A549 (cell line): ENCODE measurements around the gene MAPKAPK2. TPM values are rescaled to one million over a fixed set of nuclear protein-coding genes. Genes with fewer than 3 reads are reported as not detected.

ENCODE experiments used
- ATAC-seq, 2 experiments: fragments of 200-7000 bp in 1 of 2; fragments of >200 bp in 1 of 2; cut with Nextera tagmentation in 1 of 2; cut with Tn5 transposase in 1 of 2; 3 replicates each; pipeline versions ENCODE4 v1.8.0 to v1.9.1; 2018 to 2020; ENCODE audit warnings: mild to moderate bottlenecking in 1 of 2, moderate library complexity in 1 of 2
- CTCF ChIA-PET: fragments of 300-600 bp; sonication (Branson Sonifier 250); formaldehyde crosslinking; extraction: SDS; loops from one replicate; lab custom pipeline; 2021; ENCODE audit warnings: antibody characterized with exemption, inconsistent platforms; lab: Yijun Ruan, JAX
- POLR2A ChIA-PET: fragments of 350-600 bp; formaldehyde crosslinking; extraction: SDS; loops from one replicate; lab custom pipeline; 2021; ENCODE audit warnings: antibody characterized with exemption, inconsistent platforms; lab: Yijun Ruan, JAX
- DNase-seq, 2 experiments: peaks; one replicate each; pipeline versions ENCODE4 v3.0.0 to v3.0.0-alpha.2; 2011 to 2016; ENCODE audit warnings: low read depth in 1 of 2, low spot score in 1 of 2
- FAIRE-seq: peaks from 2 replicates; lab custom pipeline; 2011; peaks lifted over from hg19 to GRCh38; lab: Jason Lieb, UNC
- H3K27ac ChIP-seq, 2 experiments: fragments of >200 bp; sonication (Bioruptor Twin); formaldehyde crosslinking; 3 replicates each; pipeline ENCODE4 v1.5.1; 2016 to 2017
- H3K4me1 ChIP-seq: fragments of >200 bp; sonication (Bioruptor Twin); formaldehyde crosslinking; 3 replicates; pipeline ENCODE4 v1.6.1; 2016
- H3K4me2 ChIP-seq: fragments of >200 bp; sonication (Bioruptor Twin); formaldehyde crosslinking; 3 replicates; pipeline ENCODE4 v1.6.1; 2016
- H3K4me3 ChIP-seq: fragments of >200 bp; sonication (Bioruptor Twin); formaldehyde crosslinking; 3 replicates; pipeline ENCODE4 v1.5.1; 2016
- H3K9me3 ChIP-seq: fragments of >200 bp; sonication (Bioruptor Twin); formaldehyde crosslinking; 3 replicates; pipeline ENCODE4 v1.6.1; 2016
- BCL3 ChIP-seq: fragments of >200 bp; sonication (Bioruptor Twin); formaldehyde crosslinking; IDR thresholded peaks from 3 replicates; pipeline ENCODE4 v1.6.1; 2016
- CTCF ChIP-seq: fragments of >200 bp; sonication (Bioruptor Twin); formaldehyde crosslinking; IDR thresholded peaks from 3 replicates; pipeline ENCODE4 v1.5.1; 2016
- ESRRA ChIP-seq: fragments of 150-350 bp; IDR thresholded peaks from 2 replicates; pipeline ENCODE4 v1.6.1; 2014; ENCODE audit warnings: mild to moderate bottlenecking, low read length, borderline replicate concordance
- FOSL2 ChIP-seq, 2 experiments: fragments of 450-650 bp in 1 of 2; fragments of >200 bp in 1 of 2; sonication (Bioruptor Twin) in 1 of 2; formaldehyde crosslinking; IDR thresholded peaks; 2 replicates each; pipeline versions ENCODE4 v1.5.0 to v1.6.1; 2016 to 2020; ENCODE audit warnings: mild to moderate bottlenecking in 1 of 2, moderate library complexity in 1 of 2
- HDAC2 ChIP-seq: fragments of 200-600 bp; sonication (generic); IDR thresholded peaks from 2 replicates; pipeline ENCODE4 v1.6.1; 2016
- HMGXB4 ChIP-seq: fragments of 250-450 bp; sonication (Bioruptor Pico); IDR thresholded peaks from 2 replicates; pipeline ENCODE4 v1.5.0; 2021; ENCODE audit warnings: mild to moderate bottlenecking, moderate library complexity, borderline replicate concordance
- JUNB ChIP-seq: fragments of >200 bp; sonication (Bioruptor Twin); formaldehyde crosslinking; IDR thresholded peaks from 2 replicates; pipeline ENCODE4 v1.6.1; 2016
- MAX ChIP-seq: IDR thresholded peaks from 2 replicates; pipeline ENCODE4 v1.6.1; 2012
- MAZ ChIP-seq: fragments of 150-350 bp; IDR thresholded peaks from 2 replicates; pipeline ENCODE4 v1.6.1; 2014; ENCODE audit warnings: antibody characterized with exemption, low read depth, low read length, borderline replicate concordance
- NR3C1 ChIP-seq: fragments of >200 bp; sonication (Bioruptor Twin); formaldehyde crosslinking; IDR thresholded peaks from 3 replicates; pipeline ENCODE4 v1.6.1; 2017
- RARB ChIP-seq: fragments of 250-450 bp; sonication (Bioruptor Pico); IDR thresholded peaks from 2 replicates; pipeline ENCODE4 v1.8.0; 2021; ENCODE audit warnings: mild to moderate bottlenecking, moderate library complexity
- RCOR1 ChIP-seq: fragments of 150-350 bp; IDR thresholded peaks from 2 replicates; pipeline ENCODE4 v1.6.1; 2014; ENCODE audit warnings: antibody characterized with exemption, low read length, low read depth
- REST ChIP-seq: fragments of 200-600 bp; sonication (generic); IDR thresholded peaks from 2 replicates; pipeline ENCODE4 v1.6.1; 2016; ENCODE audit warnings: antibody characterized with exemption, mild to moderate bottlenecking, moderate library complexity
- TP53 ChIP-seq: fragments of 250-450 bp; sonication (Bioruptor Pico); IDR thresholded peaks from 2 replicates; pipeline ENCODE4 v1.5.0; 2021; ENCODE audit warnings: mild to moderate bottlenecking, moderate library complexity
- ZNF302 ChIP-seq: fragments of 250-450 bp; sonication (Bioruptor Pico); IDR thresholded peaks from 2 replicates; pipeline ENCODE4 v1.9.0; 2021; ENCODE audit warnings: inconsistent platforms, mild to moderate bottlenecking, moderate library complexity
- WGBS: methylation state at CpG from one replicate; pipeline ENCODE4 v1.1.6; 2017; ENCODE audit errors: missing lambda C conversion rate; 5-methylcytosine and 5-hydroxymethylcytosine counted together
- polyA plus RNA-seq, 4 experiments: library from polyadenylated mRNA; depleted of rRNA in 3 of 4; stranded (reverse); fragments of >200 nt; fragmentation: RNase III in 1 of 4; extraction: RNeasy Plus Mini Kit Qiagen cat#74134 plus additional on column Dnase treatment in 1 of 4; gene quantifications; 2 replicates in 3 of 4; 3 replicates in 1 of 4; pipeline ENCODE4 v1.2.3, GENCODE V29; 2011 to 2017

MAPKAPK2 gene
- polyA plus RNA-seq, 2 of the 4 experiments (the other 2 are of a cell fraction) = 37.2 to 43.0 TPM

GRCh38 chr1:206635978-206636345, 48.7 kb upstream of the MAPKAPK2 start:
- Histone ChIP-seq H3K4me1 (peaks cover 32% of the 10 kb centered on the region; the same call in 2 of the 3 replicates), H3K4me2 (peak overlapping the region; percentile 98), H3K4me3 (peak overlapping the region; percentile 91), H3K27ac (peak overlapping the region; percentile 88 to 89), H3K9me3 (no peaks in the 10 kb centered on the region)
- TF ChIP-seq ZNF302 (CRISPR knock-in tag) = no peak
- TF ChIP-seq MAX = no peak
- no peak for TF ChIP-seq FOSL2 (IDR thresholded peaks at IDR 0.05)
- TF ChIP-seq FOSL2 (CRISPR knock-in tag; IDR thresholded peaks at IDR 0.05) = no peak
- ChIA-PET POLR2A (interaction anchor here (1.0 to 1.9 kb wide), 10 partner anchors 20 to 417 kb away, joined by 3 to 20 read pairs (median 8); partner anchors contain the start of genes EIF2D, MAPKAPK2 and PFKFB2), CTCF (interaction anchor here (1.1 to 19.0 kb wide), 13 partner anchors 12 to 347 kb away, joined by 3 to 452 read pairs (median 18); partner anchors contain the start of gene EIF2D)
- FAIRE-seq (no peak), ATAC-seq (peak in 1 of 2 experiments; percentile 40; a peak in 3 of 6 replicates), DNase-seq (peak in 1 of 2 experiments; percentile 35)
- WGBS = 11% methylated on average over 13 of the region's 14 CpGs

GRCh38 chr1:206636671-206637070, 48.0 kb upstream of the MAPKAPK2 start:
- Histone ChIP-seq H3K4me1 (peaks cover 32% of the 10 kb centered on the region; the same call in 2 of the 3 replicates), H3K4me3 (peak overlapping the region; percentile 91; the same call in 1 of the 3 replicates), H3K9me3 (no peaks in the 10 kb centered on the region), H3K27ac (no peak overlapping the region), H3K4me2 (peak overlapping the region; percentile 98)
- WGBS = 64% methylated on average over 4 of the region's 4 CpGs
- CTCF ChIA-PET = interaction anchor here (1.1 to 19.0 kb wide), 5 partner anchors 13 to 89 kb away, joined by 3 to 452 read pairs (median 3); partner anchors contain the start of gene EIF2D
- no peak for TF ChIP-seq HMGXB4 (CRISPR knock-in tag)
- no peak for TF ChIP-seq HDAC2
- no peak for TF ChIP-seq JUNB
- no peak for TF ChIP-seq ESRRA
- no peak for TF ChIP-seq MAZ
- no peak for TF ChIP-seq TP53 (CRISPR knock-in tag)
- no peak for TF ChIP-seq CTCF
- no peak for TF ChIP-seq BCL3
- TF ChIP-seq RARB = no peak
- no peak for TF ChIP-seq NR3C1
- no peak for TF ChIP-seq ZNF302 (CRISPR knock-in tag)
- TF ChIP-seq RCOR1 = no peak
- no peak for TF ChIP-seq REST
- POLR2A ChIA-PET = interaction anchor here (0.7 kb wide), 1 partner anchor 416 kb away, joined by 3 read pairs; no protein-coding TSS in a partner anchor
- DNase-seq (no peak), ATAC-seq (no peak), FAIRE-seq (no peak)
